ENCODE data around the gene GALNT2.

GALNT2 gene

GRCh38 chr1:230235876-230236275, 168.8 kb downstream of the GALNT2 start:
- Histone ChIP-seq H4K20me1 (ENCODE audit: insufficient read depth, low read length) (no peaks in the 10 kb centered on the region), H3K9me3 (replicated peaks; ENCODE audit: insufficient read depth, low read length) (no peaks in the 10 kb centered on the region), H3F3A (ENCODE audit: insufficient read depth, low read length) (no peaks in the 10 kb centered on the region), H3K9me2 (replicated peaks; ENCODE audit: insufficient read depth, low read length) (no peaks in the 10 kb centered on the region), H3K4me3 (ENCODE audit: low read length) (no peak overlapping the region), H2AFZ (ENCODE audit: low read length) (no peak overlapping the region), H3K9ac (ENCODE audit: low read length) (no peak overlapping the region), H3K36me3 (replicated peaks; ENCODE audit: insufficient read depth, low read length) (0 out of 2 replicates have a peak, but pooled peaks cover 7% of the 10 kb centered on the region), H3K4me2 (ENCODE audit: low read depth, low read length) (no peak overlapping the region), H3K79me2 (ENCODE audit: low read length) (peaks cover 5% of the 10 kb centered on the region), H3K27me3 (replicated peaks; ENCODE audit: insufficient read depth, low read length) (no peaks in the 10 kb centered on the region), H3K27ac (ENCODE audit: low read length) (no peak overlapping the region), H3K4me1 (ENCODE audit: low read length) (no peaks in the 10 kb centered on the region)
- TF ChIP-seq, protein P1, sequence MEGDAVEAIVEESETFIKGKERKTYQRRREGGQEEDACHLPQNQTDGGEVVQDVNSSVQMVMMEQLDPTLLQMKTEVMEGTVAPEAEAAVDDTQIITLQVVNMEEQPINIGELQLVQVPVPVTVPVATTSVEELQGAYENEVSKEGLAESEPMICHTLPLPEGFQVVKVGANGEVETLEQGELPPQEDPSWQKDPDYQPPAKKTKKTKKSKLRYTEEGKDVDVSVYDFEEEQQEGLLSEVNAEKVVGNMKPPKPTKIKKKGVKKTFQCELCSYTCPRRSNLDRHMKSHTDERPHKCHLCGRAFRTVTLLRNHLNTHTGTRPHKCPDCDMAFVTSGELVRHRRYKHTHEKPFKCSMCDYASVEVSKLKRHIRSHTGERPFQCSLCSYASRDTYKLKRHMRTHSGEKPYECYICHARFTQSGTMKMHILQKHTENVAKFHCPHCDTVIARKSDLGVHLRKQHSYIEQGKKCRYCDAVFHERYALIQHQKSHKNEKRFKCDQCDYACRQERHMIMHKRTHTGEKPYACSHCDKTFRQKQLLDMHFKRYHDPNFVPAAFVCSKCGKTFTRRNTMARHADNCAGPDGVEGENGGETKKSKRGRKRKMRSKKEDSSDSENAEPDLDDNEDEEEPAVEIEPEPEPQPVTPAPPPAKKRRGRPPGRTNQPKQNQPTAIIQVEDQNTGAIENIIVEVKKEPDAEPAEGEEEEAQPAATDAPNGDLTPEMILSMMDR (IDR thresholded peaks at IDR 0.05; ENCODE audit: low read length) = no peak
- TF ChIP-seq EZH2 (optimal IDR thresholded peaks at IDR 0.05; ENCODE audit: low read depth, low read length) (no peak), EZH2phosphoT487 (IDR thresholded peaks at IDR 0.05; ENCODE audit: low read length) (no peak)
- DNase-seq = no peak

DNA sequence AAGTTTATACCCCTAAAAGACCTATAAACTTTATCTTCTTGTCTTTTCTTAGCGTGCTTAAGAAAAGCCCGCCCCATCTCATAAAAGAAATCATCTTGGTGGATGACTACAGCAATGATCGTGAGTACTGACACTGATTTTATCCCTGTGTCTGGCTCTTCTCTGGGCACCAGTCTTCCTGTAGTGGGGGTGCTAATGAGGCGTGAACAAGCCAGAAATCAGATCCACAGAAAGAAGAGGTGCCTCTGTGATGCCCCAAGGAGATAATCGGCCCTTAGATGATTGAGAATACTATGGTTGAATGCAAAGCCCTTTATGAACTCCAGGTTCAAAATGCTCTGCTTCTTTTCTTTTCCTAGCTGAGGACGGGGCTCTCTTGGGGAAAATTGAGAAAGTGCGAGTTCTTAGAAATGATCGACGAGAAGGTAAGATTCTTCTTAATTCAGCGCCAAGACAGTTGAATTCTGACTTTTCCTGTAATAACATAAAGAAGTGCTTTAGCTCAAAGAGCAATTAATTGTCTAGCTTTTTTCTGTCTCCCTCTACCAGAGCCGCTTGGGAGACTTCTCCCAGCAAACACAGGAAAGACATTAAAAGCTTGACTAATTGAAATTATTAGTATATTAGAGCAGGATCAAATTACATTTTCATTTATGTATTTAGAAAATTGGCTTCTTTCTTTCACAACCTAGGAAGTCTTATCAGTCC, 169.4 kb downstream of the GALNT2 start:
- no peak overlapping the region for H3K4me3 ChIP-seq (ENCODE audit: low read length)
- no peak overlapping the region for H3K27ac ChIP-seq (ENCODE audit: low read length)
- no peaks in the 10 kb centered on the region for H3F3A ChIP-seq (ENCODE audit: insufficient read depth, low read length)
- H2AFZ ChIP-seq (ENCODE audit: low read length) = no peak overlapping the region
- H3K9me3 ChIP-seq (replicated peaks; ENCODE audit: insufficient read depth, low read length) = no peaks in the 10 kb centered on the region
- no peaks in the 10 kb centered on the region for H3K4me1 ChIP-seq (ENCODE audit: low read length)
- DNase-seq = no peak
- no peaks in the 10 kb centered on the region for H3K9me2 ChIP-seq (replicated peaks; ENCODE audit: insufficient read depth, low read length)
- no peak overlapping the region for H3K4me2 ChIP-seq (ENCODE audit: low read depth, low read length)
- no peaks in the 10 kb centered on the region for H4K20me1 ChIP-seq (ENCODE audit: insufficient read depth, low read length)
- H3K9ac ChIP-seq (ENCODE audit: low read length) = no peak overlapping the region
- TF ChIP-seq EZH2 (optimal IDR thresholded peaks at IDR 0.05; ENCODE audit: low read depth, low read length) = no peak
- no peak for TF ChIP-seq EZH2phosphoT487 (IDR thresholded peaks at IDR 0.05; ENCODE audit: low read length)
- TF ChIP-seq, protein P1 (IDR thresholded peaks at IDR 0.05; ENCODE audit: low read length) = no peak
- peaks cover 3% of the 10 kb centered on the region for H3K79me2 ChIP-seq (ENCODE audit: low read length)
- 0 out of 2 replicates have a peak, but pooled peaks cover 7% of the 10 kb centered on the region for H3K36me3 ChIP-seq (replicated peaks; ENCODE audit: insufficient read depth, low read length)
- no peaks in the 10 kb centered on the region for H3K27me3 ChIP-seq (replicated peaks; ENCODE audit: insufficient read depth, low read length)

DNA sequence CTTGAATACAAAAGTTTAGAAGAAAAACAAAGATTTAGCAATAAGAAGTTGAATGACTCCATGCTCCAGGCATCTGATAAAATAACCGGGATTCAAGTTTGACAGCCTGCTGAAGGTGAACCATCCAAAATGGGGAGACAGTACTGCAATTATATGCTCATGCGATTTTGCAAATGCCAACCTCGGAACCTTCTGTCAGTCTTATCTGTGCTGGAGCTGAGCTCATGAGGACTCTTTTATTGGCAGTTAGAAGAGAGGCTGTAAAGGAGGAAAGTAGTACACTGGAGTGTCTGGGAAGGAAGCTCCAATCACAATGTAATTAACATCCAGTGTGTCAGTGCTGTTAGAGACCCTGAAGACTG, 170.0 kb downstream of the GALNT2 start:
- no peak overlapping the region for H3K4me2 ChIP-seq (ENCODE audit: low read depth, low read length)
- H3K36me3 ChIP-seq (replicated peaks; ENCODE audit: insufficient read depth, low read length) = 0 out of 2 replicates have a peak, but pooled peaks cover 7% of the 10 kb centered on the region
- H3K27me3 ChIP-seq (replicated peaks; ENCODE audit: insufficient read depth, low read length) = no peaks in the 10 kb centered on the region
- no peak overlapping the region for H3K9ac ChIP-seq (ENCODE audit: low read length)
- H3K4me3 ChIP-seq (ENCODE audit: low read length) = no peak overlapping the region
- H4K20me1 ChIP-seq (ENCODE audit: insufficient read depth, low read length) = no peaks in the 10 kb centered on the region
- no peaks in the 10 kb centered on the region for H3K9me3 ChIP-seq (replicated peaks; ENCODE audit: insufficient read depth, low read length)
- H3K4me1 ChIP-seq (ENCODE audit: low read length) = no peaks in the 10 kb centered on the region
- DNase-seq = no peak
- no peak overlapping the region for H2AFZ ChIP-seq (ENCODE audit: low read length)
- H3K27ac ChIP-seq (ENCODE audit: low read length) = no peak overlapping the region
- H3K9me2 ChIP-seq (replicated peaks; ENCODE audit: insufficient read depth, low read length) = no peaks in the 10 kb centered on the region
- no peaks in the 10 kb centered on the region for H3F3A ChIP-seq (ENCODE audit: insufficient read depth, low read length)
- no peaks in the 10 kb centered on the region; the same call in 1 of the 2 replicates for H3K79me2 ChIP-seq (ENCODE audit: low read length)
- TF ChIP-seq EZH2phosphoT487 (IDR thresholded peaks at IDR 0.05; ENCODE audit: low read length) = no peak
- TF ChIP-seq, protein P1 (IDR thresholded peaks at IDR 0.05; ENCODE audit: low read length) = no peak
- no peak for TF ChIP-seq EZH2 (optimal IDR thresholded peaks at IDR 0.05; ENCODE audit: low read depth, low read length)

All from MM.1S (cell line).